GM23248 (cell line): Measurements from ENCODE around the gene CREB3L2.

Source experiments
- EZH2 ChIP-seq: fragments of 200-600 bp; sonication (generic); IDR thresholded peaks from 2 replicates; pipeline ENCODE4 v1.6.1; 2018; ENCODE audit warnings: antibody characterized with exemption, mild to moderate bottlenecking; ENCODE audit not compliant: insufficient read depth, poor library complexity, severe bottlenecking
- EZH2phosphoT487 ChIP-seq: fragments of 200-600 bp; sonication (generic); IDR thresholded peaks from 2 replicates; pipeline ENCODE4 v1.6.1; 2018; ENCODE audit warnings: antibody characterized with exemption, moderate library complexity, mild to moderate bottlenecking, low read depth; ENCODE audit not compliant: insufficient read depth

DNA sequence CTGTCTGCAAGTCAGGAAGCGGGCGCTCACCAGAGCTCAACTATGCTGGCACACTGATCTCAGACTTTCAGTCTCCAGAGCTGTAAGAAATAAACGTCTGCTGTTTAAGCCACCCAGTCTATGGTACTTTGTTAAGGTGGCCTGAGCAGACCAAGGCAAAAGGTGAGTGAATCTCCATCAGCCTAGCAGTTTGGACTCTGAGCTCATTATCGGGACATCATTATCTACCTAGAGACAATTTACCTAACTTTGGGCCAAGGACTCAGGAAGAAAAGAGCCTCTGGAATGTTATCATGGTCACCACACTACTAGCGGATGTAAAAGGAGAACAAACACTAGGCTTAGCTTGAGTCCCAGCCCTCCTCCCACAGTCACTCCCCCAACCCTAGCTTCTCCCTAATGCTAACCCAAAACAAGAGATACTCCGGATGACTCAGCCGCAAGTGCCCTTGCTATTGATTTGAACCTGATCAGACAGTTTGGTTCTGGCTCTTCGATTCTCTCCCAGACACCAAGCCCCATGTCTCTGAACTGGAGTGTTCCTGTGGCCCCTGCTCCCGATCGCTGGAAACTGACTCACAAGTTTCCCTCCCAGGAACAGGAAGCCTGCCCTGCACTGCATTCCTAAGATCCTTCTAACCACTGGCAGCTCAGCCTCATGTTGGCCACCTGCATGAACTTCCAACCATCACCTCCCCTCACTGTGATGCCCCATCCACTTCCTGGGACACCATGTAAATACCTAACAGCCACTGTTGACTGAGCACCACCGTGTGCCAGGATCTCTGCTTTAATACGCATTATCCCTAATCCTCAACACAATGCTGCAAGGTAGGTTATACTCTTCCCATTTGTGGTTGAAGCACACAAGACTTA lies 34.5 kb downstream of the CREB3L2 start:
- TF ChIP-seq EZH2 (no peak), EZH2phosphoT487 (no peak)
